Vagina (tissue), 2 donors: Measurements from ENCODE around the gene NCAN.

ENCODE experiments used
- POLR2A ChIP-seq, 2 donors: fragments of 450-650 bp; IDR thresholded peaks; one replicate each; pipeline ENCODE4 v1.6.1; 2017; ENCODE audit warnings: antibody characterized with exemption in 2 of 2, mild to moderate bottlenecking in 2 of 2, moderate library complexity in 2 of 2
- POLR2AphosphoS5 ChIP-seq, 2 donors: sonication (generic); formaldehyde crosslinking; IDR thresholded peaks; one replicate each; pipeline ENCODE4 v1.9.0; 2017; ENCODE audit warnings: antibody characterized with exemption in 2 of 2, mild to moderate bottlenecking in 2 of 2, low read depth in 1 of 2; ENCODE audit not compliant: insufficient read depth in 1 of 2
- TF ChIP-seq, protein P1 (sequence below), 3 experiments: fragments of 450-650 bp in 2 of 3; fragments of 200-600 bp in 1 of 3; sonication (generic) in 1 of 3; IDR thresholded peaks; one replicate each; pipeline ENCODE4 v1.5.1; 2017 to 2019; ENCODE audit warnings: antibody characterized with exemption in 3 of 3, mild to moderate bottlenecking in 2 of 3, moderate library complexity in 2 of 3

DNA sequence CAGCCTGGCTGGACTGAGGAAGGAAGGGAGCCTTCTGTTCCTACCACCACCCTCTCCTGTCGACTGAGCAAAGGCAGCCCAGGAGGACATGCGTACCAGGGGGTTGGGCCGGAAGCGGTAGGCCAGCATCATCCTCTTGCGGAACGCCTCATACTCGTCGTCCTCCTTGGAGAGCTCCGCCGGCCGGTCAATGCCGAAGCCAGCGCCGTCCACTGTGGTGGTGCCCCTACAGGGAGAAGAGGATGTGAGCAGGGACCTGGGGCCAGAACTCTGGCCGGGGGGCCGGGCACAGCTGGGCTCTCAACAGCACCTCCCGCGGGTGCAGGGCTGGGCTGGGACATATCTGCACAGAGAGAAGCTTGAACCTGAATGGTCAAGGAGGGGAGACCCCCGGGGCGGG lies 65.1 kb downstream of the NCAN start:
- no peak for TF ChIP-seq POLR2A (IDR thresholded peaks at IDR 0.05)
- TF ChIP-seq, protein P1, sequence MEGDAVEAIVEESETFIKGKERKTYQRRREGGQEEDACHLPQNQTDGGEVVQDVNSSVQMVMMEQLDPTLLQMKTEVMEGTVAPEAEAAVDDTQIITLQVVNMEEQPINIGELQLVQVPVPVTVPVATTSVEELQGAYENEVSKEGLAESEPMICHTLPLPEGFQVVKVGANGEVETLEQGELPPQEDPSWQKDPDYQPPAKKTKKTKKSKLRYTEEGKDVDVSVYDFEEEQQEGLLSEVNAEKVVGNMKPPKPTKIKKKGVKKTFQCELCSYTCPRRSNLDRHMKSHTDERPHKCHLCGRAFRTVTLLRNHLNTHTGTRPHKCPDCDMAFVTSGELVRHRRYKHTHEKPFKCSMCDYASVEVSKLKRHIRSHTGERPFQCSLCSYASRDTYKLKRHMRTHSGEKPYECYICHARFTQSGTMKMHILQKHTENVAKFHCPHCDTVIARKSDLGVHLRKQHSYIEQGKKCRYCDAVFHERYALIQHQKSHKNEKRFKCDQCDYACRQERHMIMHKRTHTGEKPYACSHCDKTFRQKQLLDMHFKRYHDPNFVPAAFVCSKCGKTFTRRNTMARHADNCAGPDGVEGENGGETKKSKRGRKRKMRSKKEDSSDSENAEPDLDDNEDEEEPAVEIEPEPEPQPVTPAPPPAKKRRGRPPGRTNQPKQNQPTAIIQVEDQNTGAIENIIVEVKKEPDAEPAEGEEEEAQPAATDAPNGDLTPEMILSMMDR (IDR thresholded peaks at IDR 0.05) = no peak
- TF ChIP-seq POLR2AphosphoS5 (IDR thresholded peaks at IDR 0.05; ENCODE audit: insufficient read depth in 1 of 2, low read depth in 1 of 2) = no peak
